ENCODE results near the gene MYH10. TPM values are rescaled to one million over a fixed set of nuclear protein-coding genes. Genes with fewer than 3 reads are reported as not detected.

The MYH10 gene
- total and polyA plus RNA-seq, 4 donors: 9.1 to 79.1 (median 25.9) TPM

GRCh38 chr17:8466456-8466855 lies 164.1 kb downstream of the MYH10 start:
- H3K4me3 ChIP-seq (ENCODE audit: low read depth in 1 of 3, low read length in 3 of 3): no peak overlapping the region
- no peak for DNase-seq (ENCODE audit: low spot score)
- H3K9ac ChIP-seq (ENCODE audit: low read depth in 1 of 2, low read length in 2 of 2): no peak overlapping the region
- H3K27me3 ChIP-seq (ENCODE audit: control insufficient read depth in 4 of 4, insufficient read depth in 4 of 4, low read length in 3 of 4): no peaks in the 10 kb centered on the region
- H3K9me3 ChIP-seq (ENCODE audit: control insufficient read depth in 4 of 4, low read length in 3 of 4): no peaks in the 10 kb centered on the region
- TF ChIP-seq ATF3 (IDR thresholded peaks at IDR 0.05): no peak
- no peak for TF ChIP-seq HNF4G (IDR thresholded peaks at IDR 0.05)
- no peak for TF ChIP-seq RAD21 (IDR thresholded peaks at IDR 0.05)
- TF ChIP-seq YY1 (IDR thresholded peaks at IDR 0.05): no peak
- TF ChIP-seq GABPA (IDR thresholded peaks at IDR 0.05 in 1 of 2, conservative IDR thresholded peaks at IDR 0.05 in 1 of 2): no peak
- no peak for TF ChIP-seq MAX (IDR thresholded peaks at IDR 0.05)
- TF ChIP-seq REST (IDR thresholded peaks at IDR 0.05): no peak
- TF ChIP-seq NR2F2 (IDR thresholded peaks at IDR 0.05): no peak
- TF ChIP-seq JUND (IDR thresholded peaks at IDR 0.05): no peak
- no peak for TF ChIP-seq SP1 (IDR thresholded peaks at IDR 0.05)
- TF ChIP-seq RXRA (IDR thresholded peaks at IDR 0.05): no peak
- TF ChIP-seq FOXA2 (IDR thresholded peaks at IDR 0.05): no peak
- no peak for TF ChIP-seq TAF1 (conservative IDR thresholded peaks at IDR 0.05)
- no peak for TF ChIP-seq EGR1 (IDR thresholded peaks at IDR 0.05; ENCODE audit: low read depth in 2 of 2)
- TF ChIP-seq CTCF (IDR thresholded peaks at IDR 0.05; ENCODE audit: low read depth, low read length, missing input control): no peak
- TF ChIP-seq HNF4A (conservative IDR thresholded peaks at IDR 0.05): no peak
- TF ChIP-seq FOXA1 (IDR thresholded peaks at IDR 0.05): no peak
- peaks cover 7 to 52% (median 43%) of the 10 kb centered on the region in 4 donors for H3K36me3 ChIP-seq (ENCODE audit: control insufficient read depth in 4 of 4, insufficient read depth in 3 of 4, low read depth in 1 of 4, low read length in 3 of 4)
- WGBS: 82% methylated on average over 3 of the region's 3 CpGs
- peaks cover 4 to 28% (median 19%) of the 10 kb centered on the region in 4 donors for H3K4me1 ChIP-seq (ENCODE audit: control insufficient read depth in 4 of 4, insufficient read depth in 4 of 4, low read length in 3 of 4)
- H3K27ac ChIP-seq (ENCODE audit: low read depth in 1 of 2, low read length in 2 of 2): no peak overlapping the region

GRCh38 chr17:8465759-8466158 lies 164.8 kb downstream of the MYH10 start:
- Histone ChIP-seq H3K27ac (ENCODE audit: low read depth in 1 of 2, low read length in 2 of 2) (no peak overlapping the region), H3K9ac (ENCODE audit: low read depth in 1 of 2, low read length in 2 of 2) (no peak overlapping the region), H3K27me3 (ENCODE audit: control insufficient read depth in 4 of 4, insufficient read depth in 4 of 4, low read length in 3 of 4) (no peaks in the 10 kb centered on the region), H3K9me3 (ENCODE audit: control insufficient read depth in 4 of 4, low read length in 3 of 4) (no peaks in the 10 kb centered on the region), H3K4me3 (ENCODE audit: low read depth in 1 of 3, low read length in 3 of 3) (no peak overlapping the region), H3K4me1 (ENCODE audit: control insufficient read depth in 4 of 4, insufficient read depth in 4 of 4, low read length in 3 of 4) (peaks cover 4 to 25% (median 16%) of the 10 kb centered on the region in 4 donors), H3K36me3 (ENCODE audit: control insufficient read depth in 4 of 4, insufficient read depth in 3 of 4, low read depth in 1 of 4, low read length in 3 of 4) (peaks cover 7 to 56% (median 46%) of the 10 kb centered on the region in 4 donors)
- DNase-seq (ENCODE audit: low spot score): no peak
- WGBS: 92% methylated on average over 12 of the region's 12 CpGs
- TF ChIP-seq HNF4A (conservative IDR thresholded peaks at IDR 0.05) (no peak), EGR1 (IDR thresholded peaks at IDR 0.05; ENCODE audit: low read depth in 2 of 2) (no peak), REST (IDR thresholded peaks at IDR 0.05) (no peak), ZBTB33 (IDR thresholded peaks at IDR 0.05) (no peak), FOXA1 (IDR thresholded peaks at IDR 0.05) (no peak), RXRA (IDR thresholded peaks at IDR 0.05) (no peak), TAF1 (conservative IDR thresholded peaks at IDR 0.05) (no peak), YY1 (IDR thresholded peaks at IDR 0.05) (no peak), ATF3 (IDR thresholded peaks at IDR 0.05) (no peak), CTCF (IDR thresholded peaks at IDR 0.05; ENCODE audit: low read depth, low read length, missing input control) (no peak)

Measured in liver (tissue), 9 donors.